Measurements from ENCODE around the gene DAGLB. TPM values are rescaled to one million over a fixed set of nuclear protein-coding genes. Genes with fewer than 3 reads are reported as not detected.
A peak's percentile ranks its signal among the peaks of the same experiment; 100 is the strongest.

DAGLB gene
- total RNA-seq, 2 donors from 2014 or later = 22.7 to 24.5 TPM

GRCh38 chr7:6481445-6481844 lies 33.7 kb upstream of the DAGLB start:
- Mint-ChIP-seq H3K36me3 (ENCODE audit: low read depth) (peaks cover 19% of the 10 kb centered on the region), H3K27ac (no peak overlapping the region), H3K9me3 (no peaks in the 10 kb centered on the region), H3K4me3 (peak overlapping the region; percentile 90), H3K27me3 (ENCODE audit: insufficient read depth) (no peaks in the 10 kb centered on the region), H3K4me1 (peaks cover 9% of the 10 kb centered on the region)
- no peak for DNase-seq
- no peaks in the 10 kb centered on the region for H3K9me3 ChIP-seq (ENCODE audit: control insufficient read depth, low read length)
- H3K27ac ChIP-seq (ENCODE audit: low read depth, low read length) = no peak overlapping the region
- no peaks in the 10 kb centered on the region for H3K4me1 ChIP-seq (ENCODE audit: control insufficient read depth, insufficient read depth, low read length)
- H3K27me3 ChIP-seq (ENCODE audit: control insufficient read depth, insufficient read depth, low read length, poor library complexity, severe bottlenecking) = no peaks in the 10 kb centered on the region
- WGBS, 2 experiments (ENCODE audit: insufficient coverage in 1 of 2, insufficient read length in 1 of 2) = 94 to 100% methylated on average over 3 to 6 of the region's 6 CpGs
- no peak overlapping the region for H3K9ac ChIP-seq (ENCODE audit: extremely low read depth, low read length, poor library complexity, severe bottlenecking)
- H3K36me3 ChIP-seq (ENCODE audit: control insufficient read depth, insufficient read depth, low read length) = peaks cover 23% of the 10 kb centered on the region
- TF ChIP-seq, protein P1, sequence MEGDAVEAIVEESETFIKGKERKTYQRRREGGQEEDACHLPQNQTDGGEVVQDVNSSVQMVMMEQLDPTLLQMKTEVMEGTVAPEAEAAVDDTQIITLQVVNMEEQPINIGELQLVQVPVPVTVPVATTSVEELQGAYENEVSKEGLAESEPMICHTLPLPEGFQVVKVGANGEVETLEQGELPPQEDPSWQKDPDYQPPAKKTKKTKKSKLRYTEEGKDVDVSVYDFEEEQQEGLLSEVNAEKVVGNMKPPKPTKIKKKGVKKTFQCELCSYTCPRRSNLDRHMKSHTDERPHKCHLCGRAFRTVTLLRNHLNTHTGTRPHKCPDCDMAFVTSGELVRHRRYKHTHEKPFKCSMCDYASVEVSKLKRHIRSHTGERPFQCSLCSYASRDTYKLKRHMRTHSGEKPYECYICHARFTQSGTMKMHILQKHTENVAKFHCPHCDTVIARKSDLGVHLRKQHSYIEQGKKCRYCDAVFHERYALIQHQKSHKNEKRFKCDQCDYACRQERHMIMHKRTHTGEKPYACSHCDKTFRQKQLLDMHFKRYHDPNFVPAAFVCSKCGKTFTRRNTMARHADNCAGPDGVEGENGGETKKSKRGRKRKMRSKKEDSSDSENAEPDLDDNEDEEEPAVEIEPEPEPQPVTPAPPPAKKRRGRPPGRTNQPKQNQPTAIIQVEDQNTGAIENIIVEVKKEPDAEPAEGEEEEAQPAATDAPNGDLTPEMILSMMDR (conservative IDR thresholded peaks at IDR 0.05) = no peak
- H3K4me3 ChIP-seq (ENCODE audit: low read length) = peak overlapping the region; percentile 26

DNA sequence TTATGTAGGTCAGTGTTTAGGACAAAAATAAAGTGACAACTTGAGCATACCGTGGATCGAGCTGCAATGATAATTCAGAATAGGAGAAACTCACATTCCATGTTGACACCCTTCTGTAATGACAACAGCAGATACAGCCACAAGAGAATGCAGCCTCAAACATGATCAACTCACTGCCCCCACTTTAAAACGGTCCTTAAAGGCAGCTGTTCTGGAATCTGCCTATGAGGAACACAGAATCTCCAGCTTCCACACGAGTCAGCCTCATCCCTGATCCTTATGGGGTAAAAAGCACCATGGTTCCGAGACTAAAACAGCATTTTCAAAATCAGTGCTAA lies 32.5 kb upstream of the DAGLB start:
- H3K9ac ChIP-seq (ENCODE audit: extremely low read depth, low read length, poor library complexity, severe bottlenecking) = no peak overlapping the region
- no peaks in the 10 kb centered on the region for H3K27me3 ChIP-seq (ENCODE audit: control insufficient read depth, insufficient read depth, low read length, poor library complexity, severe bottlenecking)
- no peak for DNase-seq
- H3K27ac ChIP-seq (ENCODE audit: low read depth, low read length) = no peak overlapping the region
- 85 to 95% methylated on average over 3 to 5 of the region's 5 CpGs for WGBS, 2 experiments (ENCODE audit: insufficient coverage in 1 of 2, insufficient read length in 1 of 2)
- Mint-ChIP-seq H3K9me3 (no peaks in the 10 kb centered on the region), H3K4me3 (no peak overlapping the region), H3K36me3 (ENCODE audit: low read depth) (peaks cover 19% of the 10 kb centered on the region), H3K4me1 (peaks cover 9% of the 10 kb centered on the region), H3K27me3 (ENCODE audit: insufficient read depth) (no peaks in the 10 kb centered on the region), H3K27ac (no peak overlapping the region)
- H3K4me3 ChIP-seq (ENCODE audit: low read length) = no peak overlapping the region
- H3K4me1 ChIP-seq (ENCODE audit: control insufficient read depth, insufficient read depth, low read length) = no peaks in the 10 kb centered on the region
- peaks cover 28% of the 10 kb centered on the region for H3K36me3 ChIP-seq (ENCODE audit: control insufficient read depth, insufficient read depth, low read length)
- TF ChIP-seq, protein P1 (conservative IDR thresholded peaks at IDR 0.05) = no peak
- no peaks in the 10 kb centered on the region for H3K9me3 ChIP-seq (ENCODE audit: control insufficient read depth, low read length)

GRCh38 chr7:6479067-6479466 lies 31.3 kb upstream of the DAGLB start:
- TF ChIP-seq, protein P1 (conservative IDR thresholded peaks at IDR 0.05) = no peak
- H3K27me3 Mint-ChIP-seq (ENCODE audit: insufficient read depth) = no peaks in the 10 kb centered on the region
- H3K36me3 ChIP-seq (ENCODE audit: control insufficient read depth, insufficient read depth, low read length) = peaks cover 35% of the 10 kb centered on the region
- no peak overlapping the region for H3K9ac ChIP-seq (ENCODE audit: extremely low read depth, low read length, poor library complexity, severe bottlenecking)
- no peaks in the 10 kb centered on the region for H3K9me3 Mint-ChIP-seq
- H3K4me3 ChIP-seq (ENCODE audit: low read length) = no peak overlapping the region
- H3K4me1 ChIP-seq (ENCODE audit: control insufficient read depth, insufficient read depth, low read length) = no peaks in the 10 kb centered on the region
- no peak overlapping the region for H3K27ac ChIP-seq (ENCODE audit: low read depth, low read length)
- WGBS, 2 experiments (ENCODE audit: insufficient coverage in 1 of 2, insufficient read length in 1 of 2) = 89 to 92% methylated on average over 7 to 8 of the region's 8 CpGs
- no peak overlapping the region for H3K27ac Mint-ChIP-seq
- H3K36me3 Mint-ChIP-seq (ENCODE audit: low read depth) = peaks cover 21% of the 10 kb centered on the region
- H3K9me3 ChIP-seq (ENCODE audit: control insufficient read depth, low read length) = no peaks in the 10 kb centered on the region
- no peak for DNase-seq
- no peak overlapping the region for H3K4me3 Mint-ChIP-seq
- no peaks in the 10 kb centered on the region for H3K27me3 ChIP-seq (ENCODE audit: control insufficient read depth, insufficient read depth, low read length, poor library complexity, severe bottlenecking)
- H3K4me1 Mint-ChIP-seq = peaks cover 11% of the 10 kb centered on the region
